Astrocyte (in vitro differentiated cells and primary cell): ENCODE results near the gene GALNT18. TPM values are rescaled to one million over a fixed set of nuclear protein-coding genes. Genes with fewer than 3 reads are reported as not detected.

Experiments used
- DNase-seq: peaks from one replicate; pipeline ENCODE4 v3.0.0-alpha.2; 2010; ENCODE audit warnings: low read depth
- FAIRE-seq: peaks from 2 replicates; lab custom pipeline; 2011; peaks lifted over from hg19 to GRCh38; lab: Jason Lieb, UNC
- H2AFZ ChIP-seq: 2 replicates; pipeline ENCODE4 v1.6.0; 2012; ENCODE audit warnings: low read depth, low read length, inconsistent platforms
- H3K27ac ChIP-seq: 2 replicates; pipeline ENCODE4 v1.5.1; 2011; ENCODE audit warnings: low read depth, low read length, inconsistent platforms
- H3K27me3 ChIP-seq: 2 replicates; pipeline ENCODE4 v1.6.0; 2011; ENCODE audit warnings: low read length, inconsistent platforms; ENCODE audit not compliant: insufficient read depth
- H3K36me3 ChIP-seq: 2 replicates; pipeline ENCODE4 v1.5.1; 2011; ENCODE audit warnings: low read length, inconsistent platforms; ENCODE audit not compliant: insufficient read depth
- H3K4me1 ChIP-seq: 2 replicates; pipeline ENCODE4 v1.5.1; 2011; ENCODE audit warnings: low read length, inconsistent platforms; ENCODE audit not compliant: insufficient read depth
- H3K4me2 ChIP-seq: 2 replicates; pipeline ENCODE4 v1.6.0; 2012; ENCODE audit warnings: low read length, inconsistent platforms
- H3K4me3 ChIP-seq: 2 replicates; pipeline ENCODE4 v1.5.1; 2011; ENCODE audit warnings: low read depth, mild to moderate bottlenecking, low read length, inconsistent platforms; ENCODE audit not compliant: insufficient read depth
- H3K79me2 ChIP-seq: 2 replicates; pipeline ENCODE4 v1.6.0; 2012; ENCODE audit warnings: mild to moderate bottlenecking, low read length, inconsistent platforms; ENCODE audit not compliant: insufficient read depth
- H3K9ac ChIP-seq: 2 replicates; pipeline ENCODE4 v1.6.0; 2012; ENCODE audit warnings: mild to moderate bottlenecking, low read length, inconsistent platforms
- H3K9me3 ChIP-seq: 2 replicates; pipeline ENCODE4 v1.5.1; 2012; ENCODE audit warnings: low read depth, mild to moderate bottlenecking, low read length, inconsistent platforms; ENCODE audit not compliant: insufficient read depth
- H4K20me1 ChIP-seq: 2 replicates; pipeline ENCODE4 v1.6.0; 2012; ENCODE audit warnings: low read length, inconsistent platforms; ENCODE audit not compliant: insufficient read depth
- H3K27ac Mint-ChIP-seq: one replicate; pipeline ENCODE4 v1.8.0; 2021; ENCODE audit warnings: mild to moderate bottlenecking, mixed read lengths; ENCODE audit not compliant: unreplicated experiment
- H3K27me3 Mint-ChIP-seq: one replicate; pipeline ENCODE4 v1.8.0; 2021; ENCODE audit warnings: low read depth, mixed read lengths; ENCODE audit not compliant: unreplicated experiment
- H3K36me3 Mint-ChIP-seq: one replicate; pipeline ENCODE4 v1.8.0; 2021; ENCODE audit warnings: low read depth, mixed read lengths; ENCODE audit not compliant: unreplicated experiment
- H3K4me1 Mint-ChIP-seq: one replicate; pipeline ENCODE4 v1.8.0; 2021; ENCODE audit warnings: low read depth, mixed read lengths; ENCODE audit not compliant: unreplicated experiment
- H3K4me3 Mint-ChIP-seq: one replicate; pipeline ENCODE4 v1.8.0; 2021; ENCODE audit warnings: mild to moderate bottlenecking, moderate library complexity, mixed read lengths; ENCODE audit not compliant: unreplicated experiment
- H3K9me3 Mint-ChIP-seq: one replicate; pipeline ENCODE4 v1.8.0; 2021; ENCODE audit warnings: mild to moderate bottlenecking, mixed read lengths; ENCODE audit not compliant: unreplicated experiment
- EZH2 ChIP-seq: IDR thresholded peaks from 2 replicates; pipeline ENCODE4 v1.6.1; 2012; ENCODE audit warnings: mild to moderate bottlenecking, low read length, inconsistent platforms; ENCODE audit not compliant: insufficient read depth
- total RNA-seq: library from RNA; stranded (reverse); gene quantifications from 2 replicates; pipeline ENCODE4 v1.2.1, GENCODE V29; 2021
- TF ChIP-seq, protein P1 (sequence below): IDR thresholded peaks from 2 replicates; pipeline ENCODE4 v1.5.1; 2011; ENCODE audit warnings: low read depth, mild to moderate bottlenecking, inconsistent platforms, low read length, moderate library complexity; ENCODE audit not compliant: insufficient read depth

The GALNT18 gene
- total RNA-seq, 1 donor from 2014 or later, result 6.5 TPM

DNA sequence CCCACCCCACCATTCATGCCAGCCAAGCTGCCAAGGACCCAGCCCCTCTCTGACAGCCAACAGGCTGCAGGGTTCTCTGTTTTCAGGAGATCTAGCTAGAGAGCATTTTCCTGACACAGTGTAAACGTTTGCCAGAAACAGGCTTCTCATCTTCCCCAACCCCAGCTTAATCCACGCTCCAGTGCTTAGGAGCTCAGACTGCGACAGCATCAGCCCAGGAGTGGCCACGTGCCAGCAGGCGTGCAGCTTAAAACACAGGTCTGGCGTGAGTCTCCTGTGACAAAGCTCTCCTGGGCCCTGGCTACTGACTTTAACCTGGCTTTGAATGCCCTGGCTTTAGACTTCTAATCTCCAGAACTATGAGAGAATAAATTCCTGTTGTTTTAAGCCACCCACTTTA lies 66.6 kb downstream of the GALNT18 start:
- no peak overlapping the region for H3K27ac ChIP-seq
- FAIRE-seq (no peak), DNase-seq (peak; percentile 2)
- H3K9me3 Mint-ChIP-seq, result no peaks in the 10 kb centered on the region
- H3K4me1 Mint-ChIP-seq, result no peaks in the 10 kb centered on the region
- no peak overlapping the region for H3K9ac ChIP-seq
- H3K4me2 ChIP-seq, result no peak overlapping the region
- H3K9me3 ChIP-seq, result no peaks in the 10 kb centered on the region
- no peaks in the 10 kb centered on the region for H3K36me3 ChIP-seq
- peaks cover 41% of the 10 kb centered on the region for H3K27me3 Mint-ChIP-seq
- H3K79me2 ChIP-seq, result no peaks in the 10 kb centered on the region
- H3K36me3 Mint-ChIP-seq, result no peaks in the 10 kb centered on the region
- no peak overlapping the region for H2AFZ ChIP-seq
- peaks cover 19% of the 10 kb centered on the region for H3K27me3 ChIP-seq
- no peak overlapping the region for H3K27ac Mint-ChIP-seq
- no peaks in the 10 kb centered on the region for H3K4me1 ChIP-seq
- H3K4me3 Mint-ChIP-seq, result no peak overlapping the region
- H4K20me1 ChIP-seq, result no peaks in the 10 kb centered on the region
- no peak for TF ChIP-seq EZH2
- TF ChIP-seq, protein P1, sequence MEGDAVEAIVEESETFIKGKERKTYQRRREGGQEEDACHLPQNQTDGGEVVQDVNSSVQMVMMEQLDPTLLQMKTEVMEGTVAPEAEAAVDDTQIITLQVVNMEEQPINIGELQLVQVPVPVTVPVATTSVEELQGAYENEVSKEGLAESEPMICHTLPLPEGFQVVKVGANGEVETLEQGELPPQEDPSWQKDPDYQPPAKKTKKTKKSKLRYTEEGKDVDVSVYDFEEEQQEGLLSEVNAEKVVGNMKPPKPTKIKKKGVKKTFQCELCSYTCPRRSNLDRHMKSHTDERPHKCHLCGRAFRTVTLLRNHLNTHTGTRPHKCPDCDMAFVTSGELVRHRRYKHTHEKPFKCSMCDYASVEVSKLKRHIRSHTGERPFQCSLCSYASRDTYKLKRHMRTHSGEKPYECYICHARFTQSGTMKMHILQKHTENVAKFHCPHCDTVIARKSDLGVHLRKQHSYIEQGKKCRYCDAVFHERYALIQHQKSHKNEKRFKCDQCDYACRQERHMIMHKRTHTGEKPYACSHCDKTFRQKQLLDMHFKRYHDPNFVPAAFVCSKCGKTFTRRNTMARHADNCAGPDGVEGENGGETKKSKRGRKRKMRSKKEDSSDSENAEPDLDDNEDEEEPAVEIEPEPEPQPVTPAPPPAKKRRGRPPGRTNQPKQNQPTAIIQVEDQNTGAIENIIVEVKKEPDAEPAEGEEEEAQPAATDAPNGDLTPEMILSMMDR, result no peak
- no peak overlapping the region for H3K4me3 ChIP-seq

DNA sequence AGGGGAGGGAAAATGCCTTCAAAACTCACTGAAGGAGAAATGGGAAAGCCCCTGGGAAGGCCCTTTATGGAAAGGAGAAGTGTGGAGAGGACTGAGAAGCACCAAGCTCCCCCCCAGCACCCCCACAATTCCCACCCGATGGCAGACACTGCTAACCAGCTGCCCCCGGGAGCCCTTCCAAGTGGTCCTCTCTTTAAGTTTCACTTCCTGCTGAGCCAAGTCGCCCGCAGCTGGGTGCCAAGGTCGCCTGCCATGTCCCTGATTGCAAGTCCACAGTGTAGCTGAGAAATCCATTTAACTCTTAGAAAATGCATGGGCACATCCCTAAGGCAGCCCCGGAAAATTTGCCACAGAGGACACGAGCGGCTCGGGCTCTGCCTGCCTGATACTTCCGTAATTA lies 68.2 kb downstream of the GALNT18 start:
- no peaks in the 10 kb centered on the region for H3K36me3 Mint-ChIP-seq
- Histone ChIP-seq H3K9me3 (no peaks in the 10 kb centered on the region), H3K27ac (no peak overlapping the region), H3K4me2 (no peak overlapping the region), H3K4me1 (no peaks in the 10 kb centered on the region), H2AFZ (no peak overlapping the region), H4K20me1 (no peaks in the 10 kb centered on the region), H3K4me3 (no peak overlapping the region), H3K9ac (no peak overlapping the region), H3K79me2 (no peaks in the 10 kb centered on the region), H3K27me3 (peaks cover 19% of the 10 kb centered on the region), H3K36me3 (no peaks in the 10 kb centered on the region)
- H3K9me3 Mint-ChIP-seq, result no peaks in the 10 kb centered on the region
- no peak overlapping the region for H3K4me3 Mint-ChIP-seq
- TF ChIP-seq EZH2, result no peak
- TF ChIP-seq, protein P1, result no peak
- FAIRE-seq (no peak), DNase-seq (no peak)
- H3K4me1 Mint-ChIP-seq, result no peaks in the 10 kb centered on the region
- H3K27ac Mint-ChIP-seq, result no peak overlapping the region
- peaks cover 30% of the 10 kb centered on the region for H3K27me3 Mint-ChIP-seq

DNA sequence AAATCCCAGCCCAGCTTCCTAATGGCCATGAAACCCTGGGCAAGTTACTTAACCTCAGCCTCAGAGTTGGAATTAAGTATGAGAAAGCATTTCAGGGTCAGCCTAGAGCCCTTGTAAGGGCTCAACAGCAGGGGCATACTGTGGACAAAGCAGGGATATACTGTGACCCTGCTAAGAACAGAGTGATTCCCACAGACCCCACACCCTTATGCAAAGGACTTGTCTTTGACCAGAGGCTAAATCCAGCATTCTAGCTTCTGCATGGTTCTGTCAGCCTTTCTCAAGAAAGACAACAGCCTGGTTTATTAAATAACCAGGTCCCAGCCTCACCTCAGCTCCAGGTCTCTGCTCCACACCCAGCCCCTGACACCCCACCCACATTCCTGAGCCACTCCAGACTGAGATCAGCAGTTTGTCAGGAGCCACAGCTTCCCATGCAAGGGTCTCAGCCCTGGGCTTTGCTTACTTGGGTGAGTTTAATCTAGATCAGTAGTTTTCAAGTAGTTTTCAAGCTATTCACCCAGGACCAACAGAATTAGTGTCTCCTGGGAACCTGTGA lies 69.2 kb downstream of the GALNT18 start:
- H3K27ac ChIP-seq, result no peak overlapping the region
- no peak overlapping the region for H3K27ac Mint-ChIP-seq
- no peak overlapping the region for H3K4me2 ChIP-seq
- H4K20me1 ChIP-seq, result no peaks in the 10 kb centered on the region
- no peaks in the 10 kb centered on the region for H3K9me3 Mint-ChIP-seq
- no peaks in the 10 kb centered on the region for H3K4me1 Mint-ChIP-seq
- FAIRE-seq (no peak), DNase-seq (no peak)
- peaks cover 29% of the 10 kb centered on the region for H3K27me3 Mint-ChIP-seq
- no peak overlapping the region for H3K4me3 ChIP-seq
- H3K9ac ChIP-seq, result no peak overlapping the region
- no peaks in the 10 kb centered on the region for H3K36me3 ChIP-seq
- H3K4me1 ChIP-seq, result no peaks in the 10 kb centered on the region
- H3K36me3 Mint-ChIP-seq, result no peaks in the 10 kb centered on the region
- H2AFZ ChIP-seq, result no peak overlapping the region
- H3K27me3 ChIP-seq, result peaks cover 23% of the 10 kb centered on the region
- no peaks in the 10 kb centered on the region for H3K79me2 ChIP-seq
- TF ChIP-seq, protein P1, result no peak
- no peak for TF ChIP-seq EZH2
- no peak overlapping the region for H3K4me3 Mint-ChIP-seq
- no peaks in the 10 kb centered on the region for H3K9me3 ChIP-seq
